Nephron (organoid): ENCODE data around the gene CFAP92.
A peak's percentile ranks its signal among the peaks of the same experiment; 100 is the strongest.

Experiments used
- H3K27ac Mint-ChIP-seq, 3 experiments: 2 replicates each; pipeline ENCODE4 v1.8.0; 2020; ENCODE audit warnings: mixed read lengths in 3 of 3, mild to moderate bottlenecking in 2 of 3, moderate library complexity in 1 of 3
- H3K27me3 Mint-ChIP-seq: 2 replicates; pipeline ENCODE4 v1.8.0; 2021; ENCODE audit warnings: low read depth, mild to moderate bottlenecking, moderate library complexity, mixed read lengths
- H3K36me3 Mint-ChIP-seq: 2 replicates; pipeline ENCODE4 v1.8.0; 2020; ENCODE audit warnings: low read depth, mixed read lengths
- H3K4me1 Mint-ChIP-seq: 2 replicates; pipeline ENCODE4 v1.8.0; 2020; ENCODE audit warnings: mixed read lengths
- H3K4me3 Mint-ChIP-seq, 3 experiments: 2 replicates each; pipeline ENCODE4 v1.8.0; 2020; ENCODE audit warnings: mild to moderate bottlenecking in 3 of 3, mixed read lengths in 3 of 3, moderate library complexity in 2 of 3
- H3K9me3 Mint-ChIP-seq: 2 replicates; pipeline ENCODE4 v1.8.0; 2020; ENCODE audit warnings: mixed read lengths
- TF ChIP-seq, protein P1 (sequence below), 3 experiments: fragments of 200-600 bp; sonication (generic); IDR thresholded peaks; one replicate each; pipeline ENCODE4 v1.5.0; 2021; ENCODE audit warnings: antibody characterized with exemption in 3 of 3; ENCODE audit not compliant: unreplicated experiment in 3 of 3

CFAP92 gene

DNA sequence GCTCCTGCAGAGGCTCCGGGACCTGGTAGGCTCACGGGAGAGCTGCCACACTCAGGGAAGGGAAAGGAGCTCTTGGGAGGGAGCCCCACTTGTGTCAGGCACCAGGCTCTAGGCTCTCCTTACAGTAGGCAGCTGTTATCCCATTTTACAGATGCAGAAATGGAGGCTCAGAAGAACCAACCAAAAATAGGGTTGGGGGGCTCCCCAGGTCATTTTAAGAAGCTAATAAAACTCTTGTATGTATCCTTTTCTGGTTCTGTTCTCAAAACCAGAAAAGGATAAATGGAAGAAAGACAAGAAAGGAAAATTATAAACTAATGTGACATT lies 43.2 kb upstream of the CFAP92 start:
- Mint-ChIP-seq H3K4me1 (peaks cover 14% of the 10 kb centered on the region), H3K36me3 (no peaks in the 10 kb centered on the region), H3K9me3 (peaks cover 1% of the 10 kb centered on the region), H3K27me3 (peaks cover 6% of the 10 kb centered on the region), H3K27ac (no peak overlapping the region), H3K4me3 (no peak overlapping the region)
- TF ChIP-seq, protein P1, sequence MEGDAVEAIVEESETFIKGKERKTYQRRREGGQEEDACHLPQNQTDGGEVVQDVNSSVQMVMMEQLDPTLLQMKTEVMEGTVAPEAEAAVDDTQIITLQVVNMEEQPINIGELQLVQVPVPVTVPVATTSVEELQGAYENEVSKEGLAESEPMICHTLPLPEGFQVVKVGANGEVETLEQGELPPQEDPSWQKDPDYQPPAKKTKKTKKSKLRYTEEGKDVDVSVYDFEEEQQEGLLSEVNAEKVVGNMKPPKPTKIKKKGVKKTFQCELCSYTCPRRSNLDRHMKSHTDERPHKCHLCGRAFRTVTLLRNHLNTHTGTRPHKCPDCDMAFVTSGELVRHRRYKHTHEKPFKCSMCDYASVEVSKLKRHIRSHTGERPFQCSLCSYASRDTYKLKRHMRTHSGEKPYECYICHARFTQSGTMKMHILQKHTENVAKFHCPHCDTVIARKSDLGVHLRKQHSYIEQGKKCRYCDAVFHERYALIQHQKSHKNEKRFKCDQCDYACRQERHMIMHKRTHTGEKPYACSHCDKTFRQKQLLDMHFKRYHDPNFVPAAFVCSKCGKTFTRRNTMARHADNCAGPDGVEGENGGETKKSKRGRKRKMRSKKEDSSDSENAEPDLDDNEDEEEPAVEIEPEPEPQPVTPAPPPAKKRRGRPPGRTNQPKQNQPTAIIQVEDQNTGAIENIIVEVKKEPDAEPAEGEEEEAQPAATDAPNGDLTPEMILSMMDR (IDR thresholded peaks at IDR 0.05; ENCODE audit: unreplicated experiment in 3 of 3), result no peak

GRCh38 chr3:129036222-129037092 lies 42.6 kb upstream of the CFAP92 start:
- Mint-ChIP-seq H3K27ac (peak overlapping the region in 2 of 3 experiments; percentile 29 to 63), H3K4me3 (no peak overlapping the region), H3K9me3 (no peaks in the 10 kb centered on the region), H3K4me1 (peaks cover 18% of the 10 kb centered on the region), H3K27me3 (peaks cover 6% of the 10 kb centered on the region), H3K36me3 (no peaks in the 10 kb centered on the region)
- TF ChIP-seq, protein P1 (IDR thresholded peaks at IDR 0.05; ENCODE audit: unreplicated experiment in 3 of 3), result no peak

DNA sequence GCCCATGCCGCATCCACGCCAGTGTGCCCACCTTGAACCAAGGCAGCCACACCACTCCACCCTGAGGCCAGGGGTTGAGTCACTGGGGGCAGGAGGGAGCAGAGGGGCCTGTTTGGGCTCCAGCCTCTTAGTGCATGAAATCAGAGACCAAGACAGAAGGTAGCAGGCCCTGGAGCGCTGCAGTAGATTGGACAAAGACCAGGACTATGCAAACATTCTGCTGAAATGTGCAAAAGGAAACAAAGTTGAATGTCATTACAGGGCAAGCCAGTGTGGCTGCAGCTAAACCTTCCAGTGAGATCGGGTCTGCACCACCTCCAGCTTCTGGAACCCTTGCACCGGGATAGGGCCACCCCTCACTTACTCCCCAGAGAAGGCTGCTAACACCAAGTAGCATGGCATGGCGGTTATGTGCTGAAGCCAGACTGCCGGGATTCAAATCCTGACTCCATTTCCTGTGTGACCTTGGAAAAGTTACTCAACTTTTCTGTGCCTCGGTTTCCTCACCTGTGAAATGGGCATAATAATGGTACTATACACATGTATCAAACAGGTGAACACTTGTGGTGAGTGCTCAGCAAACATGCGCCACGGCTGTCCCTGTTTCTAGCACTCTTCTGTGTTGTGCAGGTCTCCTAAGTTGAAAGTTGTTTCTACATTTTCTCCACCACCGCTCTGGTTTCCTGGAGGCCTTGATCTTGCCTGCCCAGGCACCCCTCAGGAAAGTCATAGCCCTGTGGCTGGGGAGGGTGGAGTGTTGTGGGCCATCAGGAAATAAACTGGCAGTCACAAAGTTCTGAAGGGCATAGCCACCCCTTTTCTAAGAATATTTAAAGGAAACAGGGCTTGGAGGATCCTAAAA lies 41.7 kb upstream of the CFAP92 start:
- H3K27me3 Mint-ChIP-seq, result peaks cover 6% of the 10 kb centered on the region
- H3K4me1 Mint-ChIP-seq, result peaks cover 21% of the 10 kb centered on the region
- H3K9me3 Mint-ChIP-seq, result no peaks in the 10 kb centered on the region
- no peak overlapping the region for H3K4me3 Mint-ChIP-seq
- TF ChIP-seq, protein P1 (IDR thresholded peaks at IDR 0.05; ENCODE audit: unreplicated experiment in 3 of 3), result no peak
- peak overlapping the region in 1 of 3 experiments; percentile 44 for H3K27ac Mint-ChIP-seq
- H3K36me3 Mint-ChIP-seq, result no peaks in the 10 kb centered on the region

DNA sequence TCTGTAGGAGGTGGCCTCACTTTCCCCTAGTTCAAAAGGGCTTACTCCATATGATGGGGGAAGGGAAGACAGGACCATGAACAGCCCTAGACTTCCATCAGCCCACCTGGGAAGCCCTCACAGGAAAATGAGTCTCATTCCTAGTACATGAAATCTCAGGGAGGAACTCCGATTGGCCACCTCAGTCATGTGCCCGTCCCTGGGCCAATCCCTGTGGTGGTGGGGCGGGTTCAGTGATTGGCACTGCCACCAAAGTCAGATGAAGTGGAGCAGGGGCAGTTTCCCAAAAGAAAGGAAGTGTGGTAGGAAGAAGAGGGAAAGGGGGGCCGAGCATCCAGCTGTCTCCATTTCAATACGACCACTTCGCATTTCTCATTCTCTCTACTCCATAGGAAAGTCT lies 40.8 kb upstream of the CFAP92 start:
- H3K27me3 Mint-ChIP-seq, result no peaks in the 10 kb centered on the region
- H3K27ac Mint-ChIP-seq, result peak overlapping the region in 1 of 3 experiments; percentile 44
- no peaks in the 10 kb centered on the region for H3K36me3 Mint-ChIP-seq
- no peaks in the 10 kb centered on the region for H3K9me3 Mint-ChIP-seq
- TF ChIP-seq, protein P1 (IDR thresholded peaks at IDR 0.05; ENCODE audit: unreplicated experiment in 3 of 3), result no peak
- H3K4me3 Mint-ChIP-seq, result no peak overlapping the region
- H3K4me1 Mint-ChIP-seq, result peaks cover 16% of the 10 kb centered on the region

GRCh38 chr3:129033633-129034321 lies 39.9 kb upstream of the CFAP92 start:
- TF ChIP-seq, protein P1 (IDR thresholded peaks at IDR 0.05; ENCODE audit: unreplicated experiment in 3 of 3), result no peak
- H3K36me3 Mint-ChIP-seq, result no peaks in the 10 kb centered on the region
- no peaks in the 10 kb centered on the region for H3K9me3 Mint-ChIP-seq
- no peak overlapping the region for H3K4me3 Mint-ChIP-seq
- peaks cover 16% of the 10 kb centered on the region for H3K4me1 Mint-ChIP-seq
- H3K27me3 Mint-ChIP-seq, result peaks cover under 1% of the 10 kb centered on the region
- no peak overlapping the region for H3K27ac Mint-ChIP-seq
